IMR-90 (cell line): ENCODE data around the gene A4GALT.
"Not testable (repeated sequence)": the region's sequence is repeated elsewhere in the genome, so short reads cannot be mapped to it uniquely, and the experiment has no call there.

Source experiments
- CTCF ChIP-seq: conservative IDR thresholded peaks from 2 replicates; pipeline ENCODE4 v1.5.1; 2012; ENCODE audit warnings: mild to moderate bottlenecking, low read depth, low read length, improper control_type of control experiment
- MXI1 ChIP-seq: IDR thresholded peaks from 2 replicates; pipeline ENCODE4 v1.6.1; 2012; ENCODE audit warnings: low read depth, mild to moderate bottlenecking, low read length, moderate library complexity, borderline replicate concordance
- POLR2A ChIP-seq: IDR thresholded peaks from 2 replicates; pipeline ENCODE4 v1.6.1; 2012; ENCODE audit warnings: mild to moderate bottlenecking, low read depth, low read length

DNA sequence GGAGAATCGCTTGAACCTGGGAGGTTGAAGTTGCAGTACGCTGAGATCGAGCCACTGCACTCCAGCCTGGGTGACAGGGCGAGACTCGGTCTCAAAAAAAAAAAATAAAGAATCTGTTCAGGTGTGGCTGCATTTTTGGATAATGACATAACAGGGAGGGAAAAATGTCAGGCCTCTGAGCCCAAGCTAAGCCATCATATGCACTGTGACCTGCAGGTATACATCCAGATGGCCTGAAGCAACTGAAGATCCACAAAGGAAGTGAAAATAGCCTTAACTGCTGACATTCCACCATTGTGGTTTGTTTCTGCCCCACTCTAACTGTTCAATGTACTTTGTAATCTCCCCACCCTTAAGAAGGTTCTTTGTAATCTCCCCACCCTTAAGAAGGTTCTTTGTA, 19.6 kb upstream of the A4GALT start:
- TF ChIP-seq MXI1, CTCF, POLR2A: not testable (repeated sequence)
